HL-60 (cell line): ENCODE results near the gene SLCO4C1.

Source experiments
- DNase-seq, 2 experiments: peaks; one replicate each; pipeline ENCODE4 v3.0.0-alpha.2; 2010 to 2020; ENCODE audit warnings: low read depth in 1 of 2, low spot score in 1 of 2
- H3K27ac ChIP-seq: fragments of 250-450 bp; sonication (Bioruptor Pico); replicated peaks from 2 replicates; pipeline ENCODE4 v1.5.1; 2020; ENCODE audit warnings: mild to moderate bottlenecking, moderate library complexity
- H3K27me3 ChIP-seq: fragments of 250-450 bp; sonication (Bioruptor Pico); 2 replicates; pipeline ENCODE4 v1.5.1; 2021; ENCODE audit warnings: mild to moderate bottlenecking, moderate library complexity; ENCODE audit not compliant: insufficient read depth, poor library complexity, severe bottlenecking
- H3K4me3 ChIP-seq: replicated peaks from 2 replicates; pipeline ENCODE4 v1.5.1; 2011; ENCODE audit warnings: mild to moderate bottlenecking, control low read depth, low read length; ENCODE audit not compliant: insufficient read depth
- CTCF ChIP-seq: IDR thresholded peaks from one replicate; pipeline ENCODE4 v1.5.1; 2011; ENCODE audit warnings: low read length, control low read depth, inconsistent platforms; ENCODE audit not compliant: insufficient read depth
- GABPA ChIP-seq: IDR thresholded peaks from 2 replicates; pipeline ENCODE4 v1.6.1; 2012; ENCODE audit warnings: low read depth
- POLR2AphosphoS5 ChIP-seq: IDR thresholded peaks from 2 replicates; pipeline ENCODE4 v1.6.1; 2012; ENCODE audit warnings: low read depth
- REST ChIP-seq: IDR thresholded peaks from 2 replicates; pipeline ENCODE4 v1.6.1; 2012; ENCODE audit warnings: low read depth; ENCODE audit not compliant: insufficient replicate concordance
- SPI1 ChIP-seq: IDR thresholded peaks from 2 replicates; pipeline ENCODE4 v1.6.1; 2012; ENCODE audit warnings: low read depth, mild to moderate bottlenecking, borderline replicate concordance

Gene SLCO4C1

GRCh38 chr5:102223542-102224477 lies 72.3 kb downstream of the SLCO4C1 start:
- H3K4me3 ChIP-seq: no peak overlapping the region
- no peak overlapping the region for H3K27ac ChIP-seq
- no peaks in the 10 kb centered on the region for H3K27me3 ChIP-seq
- DNase-seq: peak in 1 of 2 experiments; percentile 2
- TF ChIP-seq SPI1: no peak
- peak; percentile 24 for TF ChIP-seq CTCF
- no peak for TF ChIP-seq REST
- no peak for TF ChIP-seq GABPA
- no peak for TF ChIP-seq POLR2AphosphoS5

GRCh38 chr5:102222772-102223171 lies 73.3 kb downstream of the SLCO4C1 start:
- TF ChIP-seq GABPA (no peak), CTCF (no peak), REST (no peak)
- H3K4me3 ChIP-seq: no peak overlapping the region
- no peak overlapping the region for H3K27ac ChIP-seq
- no peaks in the 10 kb centered on the region for H3K27me3 ChIP-seq
- no peak for DNase-seq

GRCh38 chr5:102221949-102222348 lies 74.1 kb downstream of the SLCO4C1 start:
- Histone ChIP-seq H3K27me3 (no peaks in the 10 kb centered on the region), H3K27ac (no peak overlapping the region), H3K4me3 (no peak overlapping the region)
- TF ChIP-seq POLR2AphosphoS5 (no peak), REST (no peak), CTCF (no peak), GABPA (no peak), SPI1 (no peak)
- no peak for DNase-seq
